Mucosa of stomach (tissue), 1 donor: ENCODE measurements around the gene TRPV4.
A peak's percentile ranks its signal among the peaks of the same experiment; 100 is the strongest.
"Not testable (repeated sequence)": the region's sequence is repeated elsewhere in the genome, so short reads cannot be mapped to it uniquely, and the experiment has no call there.

ENCODE experiments used
- H3K27me3 ChIP-seq: one replicate; pipeline ENCODE4 v1.7.0; 2013; ENCODE audit warnings: mild to moderate bottlenecking, low read length; ENCODE audit not compliant: control insufficient read depth, insufficient read depth
- H3K36me3 ChIP-seq: one replicate; pipeline ENCODE4 v1.7.0; 2013; ENCODE audit warnings: low read length; ENCODE audit not compliant: control insufficient read depth, insufficient read depth
- H3K4me1 ChIP-seq: one replicate; pipeline ENCODE4 v1.7.0; 2013; ENCODE audit warnings: mild to moderate bottlenecking, low read length; ENCODE audit not compliant: control insufficient read depth, insufficient read depth
- H3K4me3 ChIP-seq: one replicate; pipeline ENCODE4 v1.7.0; 2013; ENCODE audit warnings: low read length
- H3K9ac ChIP-seq: one replicate; pipeline ENCODE4 v1.7.0; 2013; ENCODE audit warnings: mild to moderate bottlenecking, low read length, moderate library complexity
- H3K9me3 ChIP-seq: one replicate; pipeline ENCODE4 v1.7.0; 2013; ENCODE audit warnings: mild to moderate bottlenecking, low read length, moderate library complexity; ENCODE audit not compliant: control insufficient read depth
- donor health status: Pancreatic carcinoma.

TRPV4 gene

DNA sequence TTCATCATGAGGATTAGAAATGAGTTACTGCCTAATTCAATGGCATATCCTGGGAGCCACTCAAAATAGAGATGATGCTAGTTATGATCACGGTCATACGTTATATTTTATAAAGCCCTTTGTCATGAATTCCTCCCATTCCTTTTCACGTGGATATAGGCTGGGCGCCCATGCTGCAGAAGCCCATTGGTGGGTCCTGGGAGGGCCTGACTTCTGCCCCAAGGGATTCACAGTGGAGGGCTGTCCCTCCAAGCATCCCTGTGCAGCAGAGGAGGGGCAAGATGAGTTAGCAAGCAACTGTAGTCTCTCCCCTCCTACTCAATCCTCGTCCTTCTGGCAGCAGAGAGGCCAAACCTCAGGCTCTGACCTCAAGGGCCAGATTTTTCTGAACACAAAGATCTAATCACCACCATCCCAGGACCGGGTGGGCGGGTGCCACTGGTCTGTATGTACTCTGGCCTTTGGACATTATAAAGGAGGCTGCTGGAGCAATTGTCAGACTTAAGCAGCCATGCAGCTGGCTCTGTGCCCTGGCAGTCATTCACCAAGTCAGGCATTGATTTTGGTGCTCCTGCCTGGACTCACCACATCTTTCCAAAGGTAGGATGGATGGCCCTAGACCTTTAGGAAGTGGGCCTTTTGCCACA is 38.6 kb upstream of the TRPV4 start:
- no peak overlapping the region for H3K4me3 ChIP-seq
- no peaks in the 10 kb centered on the region for H3K36me3 ChIP-seq
- H3K9ac ChIP-seq: no peak overlapping the region
- no peaks in the 10 kb centered on the region for H3K27me3 ChIP-seq
- H3K4me1 ChIP-seq: peaks cover 15% of the 10 kb centered on the region
- no peaks in the 10 kb centered on the region for H3K9me3 ChIP-seq

DNA sequence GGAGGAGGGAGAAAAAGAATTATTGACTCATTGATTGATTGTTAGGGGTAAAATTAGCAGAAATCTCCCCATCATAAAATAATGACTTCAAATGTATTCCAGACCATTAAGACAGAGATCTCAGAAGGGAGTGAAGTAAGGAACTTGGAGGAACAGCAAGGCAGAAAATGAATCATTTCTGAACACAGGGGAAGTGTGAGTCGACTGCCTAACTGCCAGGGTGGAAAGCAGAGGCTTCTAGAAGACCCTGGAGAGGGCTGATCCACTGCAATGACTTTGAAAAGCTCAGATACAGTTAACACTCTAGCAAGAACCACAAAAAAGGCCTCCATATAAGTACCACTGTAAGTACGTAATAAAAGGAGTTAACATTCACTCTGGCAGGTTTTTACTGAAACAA is 37.5 kb upstream of the TRPV4 start:
- no peaks in the 10 kb centered on the region for H3K9me3 ChIP-seq
- H3K4me3 ChIP-seq: no peak overlapping the region
- peaks cover 10% of the 10 kb centered on the region for H3K4me1 ChIP-seq
- no peak overlapping the region for H3K9ac ChIP-seq
- no peaks in the 10 kb centered on the region for H3K27me3 ChIP-seq
- no peaks in the 10 kb centered on the region for H3K36me3 ChIP-seq

DNA sequence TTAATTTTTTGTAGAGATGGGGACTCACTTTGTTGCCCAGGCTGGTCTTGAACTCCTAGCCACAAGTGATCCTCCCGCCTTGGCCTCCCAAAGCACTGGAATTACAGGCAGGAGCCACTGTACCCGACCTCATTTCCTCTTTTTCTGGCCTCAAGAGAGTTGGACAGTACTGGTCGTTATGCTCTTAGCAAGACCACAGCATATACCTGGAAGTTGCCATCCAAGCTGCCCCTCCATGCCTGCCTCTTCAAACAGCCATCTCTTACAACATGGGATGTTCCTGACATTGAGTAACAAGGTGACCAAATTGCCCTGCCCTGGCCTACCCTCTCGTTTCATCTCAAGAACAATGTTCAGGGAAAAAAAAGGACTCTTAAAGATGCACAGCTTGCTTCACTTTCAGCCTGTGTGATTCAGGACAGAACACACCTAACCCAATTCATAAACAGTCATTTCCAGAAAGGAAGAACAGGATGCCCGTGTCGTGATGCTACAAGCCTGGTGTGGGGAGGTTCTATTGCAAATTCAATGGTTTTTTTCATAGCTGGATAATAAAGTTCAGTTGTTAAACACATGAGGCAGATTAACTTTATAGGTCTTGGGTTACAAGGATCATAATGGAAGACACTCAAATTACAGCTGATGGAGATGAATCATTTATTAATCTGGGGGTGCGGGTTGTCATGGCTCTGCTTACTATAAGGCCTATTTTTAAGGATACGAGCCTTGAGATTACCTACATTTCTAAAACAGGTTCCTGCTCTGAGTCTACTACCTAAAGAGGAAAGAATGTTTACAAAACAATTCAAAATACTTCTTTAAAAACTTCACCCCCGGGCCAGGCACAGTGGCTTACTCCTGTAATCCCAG is 35.2 kb upstream of the TRPV4 start:
- Histone ChIP-seq H3K27me3 (no peaks in the 10 kb centered on the region), H3K4me3 (no peak overlapping the region), H3K9me3 (no peaks in the 10 kb centered on the region), H3K9ac (no peak overlapping the region), H3K4me1 (peaks cover 28% of the 10 kb centered on the region), H3K36me3 (no peaks in the 10 kb centered on the region)

DNA sequence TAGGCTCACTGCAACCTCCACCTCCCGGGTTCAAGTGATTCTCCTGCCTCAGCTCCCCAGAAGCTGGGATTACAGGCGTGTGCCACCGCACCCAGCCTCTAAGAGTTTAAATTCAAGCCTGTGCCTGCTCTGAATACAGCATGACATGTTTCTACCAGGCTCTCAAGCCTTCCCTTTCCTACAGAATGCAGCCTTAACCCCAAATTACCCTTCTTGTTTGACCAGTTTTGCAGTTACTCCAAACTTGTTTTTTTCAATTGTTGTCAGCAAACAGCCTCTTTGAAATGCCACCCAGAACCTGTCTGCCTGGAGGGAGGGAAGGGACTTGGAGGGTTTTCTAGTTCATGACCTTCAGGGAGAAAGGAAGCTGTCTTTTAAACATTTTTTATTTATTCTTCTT is 31.7 kb upstream of the TRPV4 start:
- no peak overlapping the region for H3K9ac ChIP-seq
- peaks cover 19% of the 10 kb centered on the region for H3K4me1 ChIP-seq
- no peaks in the 10 kb centered on the region for H3K9me3 ChIP-seq
- no peaks in the 10 kb centered on the region for H3K36me3 ChIP-seq
- no peaks in the 10 kb centered on the region for H3K27me3 ChIP-seq
- no peak overlapping the region for H3K4me3 ChIP-seq

DNA sequence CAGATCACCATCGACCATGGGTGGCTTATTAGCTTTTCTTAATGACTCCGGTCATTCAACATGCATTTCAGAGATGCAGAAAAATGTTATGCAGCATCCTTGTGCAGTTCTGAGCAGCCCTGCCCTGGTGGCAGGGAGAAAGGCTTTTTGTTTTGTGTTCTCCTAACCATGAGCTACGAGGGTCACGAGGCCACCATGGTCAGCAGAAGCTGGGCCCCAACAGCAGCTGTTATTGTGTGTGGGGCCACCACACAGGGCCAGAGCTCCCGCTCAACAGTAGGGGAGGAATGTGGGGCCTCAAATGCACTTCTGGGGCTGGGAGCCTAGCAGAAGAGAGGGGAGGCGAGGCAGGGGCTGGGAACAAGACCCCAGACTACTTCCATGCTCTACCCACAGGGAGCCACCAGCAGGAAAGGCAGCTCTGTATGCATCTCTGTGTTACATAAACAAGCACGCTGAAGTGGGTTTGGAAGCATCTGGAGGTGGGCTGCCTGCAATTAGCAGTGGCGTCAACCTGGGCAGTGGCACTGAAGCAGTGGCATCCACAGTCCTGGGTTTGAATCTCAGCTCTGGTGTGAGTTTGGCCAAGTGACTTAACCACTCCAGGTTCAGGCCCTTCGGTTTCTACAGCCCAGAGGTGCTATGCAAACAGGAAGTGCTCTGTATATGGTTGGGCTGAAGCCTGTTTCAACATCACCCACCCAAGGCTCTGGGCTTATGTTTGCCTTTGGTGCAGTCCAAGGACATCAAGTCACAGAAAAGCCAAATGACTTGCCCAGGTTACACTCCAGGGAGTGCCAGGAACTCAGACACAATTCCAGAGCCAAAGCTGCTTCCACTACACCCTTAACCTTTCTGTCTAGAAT is 30.9 kb upstream of the TRPV4 start:
- H3K36me3 ChIP-seq: no peaks in the 10 kb centered on the region
- no peaks in the 10 kb centered on the region for H3K27me3 ChIP-seq
- H3K9ac ChIP-seq: peak overlapping the region; percentile 38
- peaks cover 19% of the 10 kb centered on the region for H3K4me1 ChIP-seq
- H3K4me3 ChIP-seq: no peak overlapping the region
- H3K9me3 ChIP-seq: no peaks in the 10 kb centered on the region

DNA sequence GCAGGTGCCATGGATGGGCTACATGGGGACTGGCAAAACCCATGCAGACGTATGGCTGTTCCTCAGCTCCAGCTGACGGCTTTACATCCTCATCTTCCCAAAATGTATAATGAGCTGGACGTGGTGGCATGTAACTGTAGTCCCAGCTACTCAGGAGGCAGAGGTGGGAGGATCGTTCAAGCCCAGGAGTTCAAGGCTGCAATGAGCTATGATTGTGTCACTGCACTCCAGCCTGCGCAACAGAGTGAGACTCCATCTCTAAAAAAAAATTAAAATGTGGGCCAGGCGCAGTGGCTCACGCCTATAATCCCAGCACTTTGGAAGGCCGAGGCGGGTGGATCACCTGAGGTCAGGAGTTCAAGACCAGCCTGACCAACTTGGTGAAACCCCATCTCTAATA is 29.3 kb upstream of the TRPV4 start:
- H3K4me3 ChIP-seq, H3K9ac ChIP-seq, H3K27me3 ChIP-seq, H3K36me3 ChIP-seq, H3K9me3 ChIP-seq: not testable (repeated sequence)
- H3K4me1 ChIP-seq: peaks cover 19% of the 10 kb centered on the region

DNA sequence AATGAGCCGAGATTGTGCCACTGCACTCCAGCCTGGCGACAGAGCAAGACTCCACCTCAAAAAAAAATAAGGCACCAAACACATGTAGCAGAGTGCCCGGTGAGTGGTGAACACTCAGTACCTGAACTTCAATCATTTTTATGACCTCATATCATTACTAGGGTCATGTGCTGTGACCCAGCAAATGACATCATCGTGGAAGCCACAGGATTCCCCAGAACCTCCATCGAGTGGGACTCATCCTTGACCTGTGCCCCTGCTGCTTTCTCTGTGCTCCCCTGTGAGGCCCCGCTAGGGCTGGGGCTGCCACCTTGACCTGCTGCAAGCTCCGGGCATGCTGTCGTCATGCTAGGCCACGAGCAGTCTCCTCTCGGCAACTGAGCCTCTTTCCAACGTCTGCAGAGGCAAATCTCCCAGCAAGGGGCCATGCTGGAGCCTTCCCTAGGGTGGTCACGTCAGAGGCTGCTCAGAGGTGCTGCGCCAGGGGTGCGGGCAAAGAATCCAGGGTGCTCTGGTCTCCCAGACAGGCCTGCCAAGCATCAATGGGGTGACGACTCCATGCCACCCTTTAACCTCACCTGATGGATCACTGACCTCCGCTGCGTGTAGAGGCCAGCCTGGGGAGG is 28.6 kb upstream of the TRPV4 start:
- no peak overlapping the region for H3K4me3 ChIP-seq
- H3K36me3 ChIP-seq: no peaks in the 10 kb centered on the region
- peaks cover 19% of the 10 kb centered on the region for H3K4me1 ChIP-seq
- no peak overlapping the region for H3K9ac ChIP-seq
- H3K27me3 ChIP-seq: no peaks in the 10 kb centered on the region
- H3K9me3 ChIP-seq: no peaks in the 10 kb centered on the region

DNA sequence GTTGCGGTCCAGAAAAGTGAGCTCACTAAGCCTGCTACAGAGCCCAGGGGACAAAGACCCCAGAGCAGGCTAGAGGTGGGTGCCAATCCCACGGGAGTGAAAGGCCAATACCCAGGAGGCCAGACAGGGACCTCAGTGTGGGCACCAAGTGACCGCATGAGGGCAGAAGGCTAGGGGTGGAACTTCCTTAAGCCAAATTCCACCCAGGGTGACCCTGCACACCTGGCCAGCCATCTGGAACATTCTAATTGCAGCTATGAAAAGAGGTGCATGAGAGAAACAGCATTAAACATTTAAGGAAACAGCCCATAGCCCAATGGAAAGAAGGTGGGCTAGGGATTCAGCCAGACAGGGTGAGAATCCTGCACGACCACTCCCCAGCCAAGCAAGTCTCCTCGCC is 27.8 kb upstream of the TRPV4 start:
- H3K9me3 ChIP-seq: no peaks in the 10 kb centered on the region
- H3K27me3 ChIP-seq: no peaks in the 10 kb centered on the region
- H3K4me1 ChIP-seq: peaks cover 19% of the 10 kb centered on the region
- no peak overlapping the region for H3K9ac ChIP-seq
- H3K4me3 ChIP-seq: no peak overlapping the region
- H3K36me3 ChIP-seq: no peaks in the 10 kb centered on the region

DNA sequence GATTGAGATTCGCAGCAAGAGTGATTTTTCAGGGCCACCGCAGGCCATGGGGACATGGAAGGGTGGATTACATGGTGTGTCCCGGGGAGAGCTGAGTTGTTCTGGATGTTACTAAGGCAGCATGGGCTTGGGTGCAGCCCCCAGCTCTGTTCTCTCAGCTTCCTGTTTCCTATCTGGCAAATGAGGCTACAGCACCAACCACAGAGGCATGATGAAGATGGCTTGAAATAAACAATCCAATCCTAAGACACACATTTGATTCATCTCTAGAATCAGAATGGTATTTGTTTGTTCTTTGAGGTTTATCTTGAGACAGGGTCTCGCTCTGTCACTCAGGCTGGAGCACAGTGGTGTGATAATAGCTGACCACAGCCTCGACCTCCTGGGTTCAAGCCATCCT is 25.6 kb upstream of the TRPV4 start:
- no peaks in the 10 kb centered on the region for H3K27me3 ChIP-seq
- no peaks in the 10 kb centered on the region for H3K36me3 ChIP-seq

DNA sequence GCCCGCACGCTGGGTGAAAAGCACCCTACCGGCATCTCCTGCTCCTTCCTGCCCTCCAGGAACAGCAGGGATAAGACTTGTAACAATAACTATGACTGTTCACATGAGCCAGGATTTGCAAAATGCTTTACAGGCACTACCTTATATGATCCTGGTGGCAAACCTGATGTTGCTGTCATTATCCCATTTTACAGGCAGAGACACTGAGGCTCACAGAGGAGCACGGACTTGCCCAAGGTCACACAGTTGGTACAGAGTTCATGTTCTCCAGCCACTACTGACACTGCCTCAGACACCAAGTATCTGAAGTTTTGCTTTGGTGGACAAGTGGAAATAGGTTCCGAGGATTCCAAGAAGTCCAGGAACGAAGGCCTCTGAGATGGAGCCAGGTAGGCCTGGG is 24.5 kb upstream of the TRPV4 start:
- Histone ChIP-seq H3K4me3 (no peak overlapping the region), H3K36me3 (no peaks in the 10 kb centered on the region)

More for the DNA sequence above, 25.6 kb upstream of the TRPV4 start:
- peaks cover 2% of the 10 kb centered on the region for H3K4me1 ChIP-seq
- H3K9ac ChIP-seq: no peak overlapping the region
- H3K9me3 ChIP-seq: no peaks in the 10 kb centered on the region
- no peak overlapping the region for H3K4me3 ChIP-seq

DNA sequence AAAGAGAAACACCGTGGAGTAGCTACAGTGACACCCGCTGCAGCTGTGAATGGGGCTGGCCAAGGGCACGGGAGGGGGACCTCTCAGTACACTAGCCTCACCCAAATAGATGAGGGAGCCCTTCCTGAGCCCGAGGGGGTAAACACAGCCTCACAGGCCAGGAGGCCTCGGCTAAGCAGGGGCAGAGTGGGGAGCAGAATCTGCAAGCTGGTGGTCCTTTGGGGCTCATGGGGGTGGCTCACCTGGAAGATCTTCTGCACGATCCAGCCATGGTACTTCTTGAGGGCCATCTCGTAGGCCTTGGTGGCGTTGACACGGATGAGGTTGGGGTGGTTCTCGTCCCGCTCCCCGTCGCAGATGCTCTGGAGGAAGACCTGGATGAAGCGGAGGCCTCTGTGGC is 22.2 kb upstream of the TRPV4 start:
- Histone ChIP-seq H3K36me3 (no peaks in the 10 kb centered on the region), H3K4me3 (no peak overlapping the region), H3K4me1 (no peaks in the 10 kb centered on the region), H3K27me3 (no peaks in the 10 kb centered on the region), H3K9ac (no peak overlapping the region), H3K9me3 (no peaks in the 10 kb centered on the region)

More for the DNA sequence above, 24.5 kb upstream of the TRPV4 start:
- no peaks in the 10 kb centered on the region for H3K4me1 ChIP-seq
- H3K9me3 ChIP-seq: no peaks in the 10 kb centered on the region
- no peaks in the 10 kb centered on the region for H3K27me3 ChIP-seq
- no peak overlapping the region for H3K9ac ChIP-seq
